ENCODE data around the gene RFTN1. TPM values are rescaled to one million over a fixed set of nuclear protein-coding genes. Genes with fewer than 3 reads are reported as not detected.

Gene RFTN1
- polyA plus RNA-seq, 3 donors, result 17.4 to 28.0 (median 27.2) TPM

GRCh38 chr3:16432714-16433113 is 80.8 kb downstream of the RFTN1 start:
- Histone ChIP-seq H2AFZ (ENCODE audit: insufficient read depth, low read depth, low read length, poor library complexity, severe bottlenecking) (no peak overlapping the region), H3K27me3 (ENCODE audit: control insufficient read depth in 2 of 2, insufficient read depth in 2 of 2, low read length in 2 of 2) (no peaks in the 10 kb centered on the region), H3K9ac (ENCODE audit: insufficient read depth, low read length, poor library complexity, severe bottlenecking) (no peak overlapping the region), H3K9me3 (replicated peaks in 1 of 2; ENCODE audit: control insufficient read depth in 1 of 2, insufficient read depth in 1 of 2, low read length in 2 of 2) (no peaks in the 10 kb centered on the region), H3K4me1 (ENCODE audit: control insufficient read depth in 1 of 2, insufficient read depth in 2 of 2, low read length in 2 of 2) (peaks cover 0 to 1% of the 10 kb centered on the region in 2 donors), H3K27ac (ENCODE audit: low read depth in 1 of 2, low read length in 2 of 2) (no peak overlapping the region), H3K79me2 (ENCODE audit: insufficient read depth, low read length) (no peaks in the 10 kb centered on the region), H3K4me3 (replicated peaks in 1 of 3; ENCODE audit: low read depth in 2 of 3, low read length in 3 of 3) (no peak overlapping the region), H3K36me3 (replicated peaks in 1 of 2; ENCODE audit: control insufficient read depth in 1 of 2, insufficient read depth in 2 of 2, low read length in 2 of 2) (peaks cover 6 to 39% of the 10 kb centered on the region in 2 donors), H3K4me2 (replicated peaks; ENCODE audit: extremely low read depth, low read length, poor library complexity, severe bottlenecking) (no peak overlapping the region), H4K20me1 (ENCODE audit: insufficient read depth, low read length) (peaks cover 6% of the 10 kb centered on the region)
- WGBS (ENCODE audit: insufficient coverage), result no CpG with 5 or more reads among the region's 3 CpGs
- Mint-ChIP-seq H3K27ac (no peak overlapping the region), H3K36me3 (peaks cover 37 to 40% of the 10 kb centered on the region in 2 donors), H3K27me3 (ENCODE audit: low read depth in 3 of 3) (peaks cover 0 to 2% (median 2%) of the 10 kb centered on the region in 3 donors), H3K9me3 (no peaks in the 10 kb centered on the region), H3K4me3 (no peak overlapping the region), H3K4me1 (peaks cover 5% of the 10 kb centered on the region)
- intact Hi-C loops (cut with micrococcal nuclease), result no loop called here
- no peak for DNase-seq
- no peak for TF ChIP-seq CTCF (IDR thresholded peaks at IDR 0.05)

- Histone ChIP-seq H3K9me3 (replicated peaks in 1 of 2; ENCODE audit: control insufficient read depth in 1 of 2, insufficient read depth in 1 of 2, low read length in 2 of 2) (no peaks in the 10 kb centered on the region), H3K9ac (ENCODE audit: insufficient read depth, low read length, poor library complexity, severe bottlenecking) (no peak overlapping the region), H3K27me3 (ENCODE audit: control insufficient read depth in 2 of 2, insufficient read depth in 2 of 2, low read length in 2 of 2) (no peaks in the 10 kb centered on the region), H3K4me3 (replicated peaks in 1 of 3; ENCODE audit: low read depth in 2 of 3, low read length in 3 of 3) (no peak overlapping the region), H3K36me3 (replicated peaks in 1 of 2; ENCODE audit: control insufficient read depth in 1 of 2, insufficient read depth in 2 of 2, low read length in 2 of 2) (peaks cover 6 to 43% of the 10 kb centered on the region in 2 donors), H3K79me2 (ENCODE audit: insufficient read depth, low read length) (no peaks in the 10 kb centered on the region), H3K27ac (ENCODE audit: low read depth in 1 of 2, low read length in 2 of 2) (no peak overlapping the region), H3K4me2 (replicated peaks; ENCODE audit: extremely low read depth, low read length, poor library complexity, severe bottlenecking) (no peak overlapping the region), H3K4me1 (ENCODE audit: control insufficient read depth in 1 of 2, insufficient read depth in 2 of 2, low read length in 2 of 2) (peaks cover 0 to 8% of the 10 kb centered on the region in 2 donors), H2AFZ (ENCODE audit: insufficient read depth, low read depth, low read length, poor library complexity, severe bottlenecking) (no peak overlapping the region), H4K20me1 (ENCODE audit: insufficient read depth, low read length) (peaks cover 21% of the 10 kb centered on the region)
- intact Hi-C loops (cut with micrococcal nuclease), result no loop called here
- no peak overlapping the region for H3K27ac Mint-ChIP-seq
- no peak for TF ChIP-seq CTCF (IDR thresholded peaks at IDR 0.05)
- no peak for DNase-seq
- no peak overlapping the region for H3K4me3 Mint-ChIP-seq
- H3K9me3 Mint-ChIP-seq, result peaks cover 0 to 1% (median 0%) of the 10 kb centered on the region in 7 donors
- peaks cover 0 to 2% (median 0%) of the 10 kb centered on the region in 3 donors for H3K27me3 Mint-ChIP-seq (ENCODE audit: low read depth in 3 of 3)
- H3K36me3 Mint-ChIP-seq, result peaks cover 44 to 45% of the 10 kb centered on the region in 2 donors
- WGBS (ENCODE audit: insufficient coverage), result 97% methylated on average over 10 of the region's 11 CpGs
- peaks cover 13% of the 10 kb centered on the region for H3K4me1 Mint-ChIP-seq
Observed at GRCh38 chr3:16430717-16431630, 82.5 kb downstream of the RFTN1 start.
